IPS-20b (cell line): ENCODE measurements around the gene LRCOL1.

Experiments used
- H3K27ac ChIP-seq: one replicate; pipeline ENCODE4 v1.5.1; 2013; ENCODE audit warnings: low read length
- H3K27me3 ChIP-seq: 2 replicates; pipeline ENCODE4 v1.6.1; 2013; ENCODE audit warnings: mild to moderate bottlenecking, low read length, inconsistent platforms; ENCODE audit not compliant: insufficient read depth
- H3K36me3 ChIP-seq: 2 replicates; pipeline ENCODE4 v1.6.1; 2013; ENCODE audit warnings: low read depth, mild to moderate bottlenecking, inconsistent platforms, low read length, moderate library complexity; ENCODE audit not compliant: insufficient read depth
- H3K4me1 ChIP-seq: 2 replicates; pipeline ENCODE4 v1.6.1; 2013; ENCODE audit warnings: mild to moderate bottlenecking, control low read depth, inconsistent platforms, low read length, moderate library complexity; ENCODE audit not compliant: insufficient read depth
- H3K4me3 ChIP-seq: 2 replicates; pipeline ENCODE4 v1.5.1; 2013; ENCODE audit warnings: mild to moderate bottlenecking, low read length, inconsistent platforms
- H3K9ac ChIP-seq: 2 replicates; pipeline ENCODE4 v1.6.1; 2013; ENCODE audit warnings: low read depth, mild to moderate bottlenecking, inconsistent platforms, low read length, moderate library complexity
- H3K9me3 ChIP-seq: 2 replicates; pipeline ENCODE4 v1.6.1; 2013; ENCODE audit warnings: mild to moderate bottlenecking, low read depth, low read length, inconsistent platforms; ENCODE audit not compliant: insufficient read depth

LRCOL1 gene

GRCh38 chr12:132592282-132592970, 18.0 kb downstream of the LRCOL1 start:
- Histone ChIP-seq H3K27me3 (peaks cover 95% of the 10 kb centered on the region), H3K27ac (no peak overlapping the region), H3K4me3 (no peak overlapping the region), H3K9ac (no peak overlapping the region), H3K9me3 (no peaks in the 10 kb centered on the region), H3K4me1 (no peaks in the 10 kb centered on the region), H3K36me3 (no peaks in the 10 kb centered on the region)

- no peak overlapping the region for H3K9ac ChIP-seq
- no peak overlapping the region for H3K27ac ChIP-seq
- no peak overlapping the region for H3K4me3 ChIP-seq
- H3K4me1 ChIP-seq = no peaks in the 10 kb centered on the region
- H3K9me3 ChIP-seq = no peaks in the 10 kb centered on the region
- H3K27me3 ChIP-seq = peaks cover 95% of the 10 kb centered on the region
- no peaks in the 10 kb centered on the region for H3K36me3 ChIP-seq
Observed at GRCh38 chr12:132591107-132591935, 19.1 kb downstream of the LRCOL1 start.

- H3K9me3 ChIP-seq = no peaks in the 10 kb centered on the region
- H3K9ac ChIP-seq = no peak overlapping the region; the same call in 1 of the 2 replicates
- no peak overlapping the region for H3K4me3 ChIP-seq
- H3K27me3 ChIP-seq = peaks cover 97% of the 10 kb centered on the region
- H3K36me3 ChIP-seq = no peaks in the 10 kb centered on the region
- no peak overlapping the region for H3K27ac ChIP-seq
- H3K4me1 ChIP-seq = peaks cover 1% of the 10 kb centered on the region; the same call in 1 of the 2 replicates
Observed at GRCh38 chr12:132588821-132589669, 21.3 kb downstream of the LRCOL1 start.

GRCh38 chr12:132588319-132588718, 22.1 kb downstream of the LRCOL1 start:
- peaks cover 4% of the 10 kb centered on the region; the same call in 1 of the 2 replicates for H3K4me1 ChIP-seq

GRCh38 chr12:132587781-132588180, 22.6 kb downstream of the LRCOL1 start:
- Histone ChIP-seq H3K4me3 (no peak overlapping the region), H3K27ac (no peak overlapping the region), H3K9ac (no peak overlapping the region), H3K36me3 (no peaks in the 10 kb centered on the region), H3K27me3 (peaks cover 94% of the 10 kb centered on the region), H3K9me3 (no peaks in the 10 kb centered on the region), H3K4me1 (peaks cover 4% of the 10 kb centered on the region; the same call in 1 of the 2 replicates)

More at GRCh38 chr12:132588319-132588718, 22.1 kb downstream of the LRCOL1 start:
- H3K27me3 ChIP-seq = peaks cover 95% of the 10 kb centered on the region
- no peaks in the 10 kb centered on the region for H3K36me3 ChIP-seq
- no peak overlapping the region for H3K27ac ChIP-seq
- no peak overlapping the region for H3K4me3 ChIP-seq
- H3K9me3 ChIP-seq = no peaks in the 10 kb centered on the region
- H3K9ac ChIP-seq = no peak overlapping the region; the same call in 1 of the 2 replicates

- H3K9me3 ChIP-seq = no peaks in the 10 kb centered on the region
- H3K4me1 ChIP-seq = peaks cover 4% of the 10 kb centered on the region; the same call in 1 of the 2 replicates
- peaks cover 95% of the 10 kb centered on the region for H3K27me3 ChIP-seq
- H3K27ac ChIP-seq = no peak overlapping the region
- no peak overlapping the region for H3K4me3 ChIP-seq
- H3K9ac ChIP-seq = no peak overlapping the region
- H3K36me3 ChIP-seq = no peaks in the 10 kb centered on the region
Observed at GRCh38 chr12:132586929-132587328, 23.5 kb downstream of the LRCOL1 start.

- Histone ChIP-seq H3K4me3 (no peak overlapping the region), H3K4me1 (peaks cover 4% of the 10 kb centered on the region; the same call in 1 of the 2 replicates), H3K27me3 (peaks cover 97% of the 10 kb centered on the region), H3K36me3 (no peaks in the 10 kb centered on the region), H3K9ac (no peak overlapping the region), H3K9me3 (no peaks in the 10 kb centered on the region), H3K27ac (no peak overlapping the region)
Observed at GRCh38 chr12:132585177-132585576, 25.2 kb downstream of the LRCOL1 start.

GRCh38 chr12:132584429-132584828, 26.0 kb downstream of the LRCOL1 start:
- Histone ChIP-seq H3K27me3 (peaks cover 93% of the 10 kb centered on the region), H3K27ac (no peak overlapping the region), H3K9me3 (no peaks in the 10 kb centered on the region), H3K9ac (no peak overlapping the region), H3K4me1 (peaks cover 4% of the 10 kb centered on the region; the same call in 1 of the 2 replicates), H3K36me3 (no peaks in the 10 kb centered on the region), H3K4me3 (no peak overlapping the region)

- no peak overlapping the region for H3K27ac ChIP-seq
- H3K9ac ChIP-seq = no peak overlapping the region
- H3K36me3 ChIP-seq = no peaks in the 10 kb centered on the region
- H3K4me3 ChIP-seq = peak overlapping the region; percentile 59
- H3K4me1 ChIP-seq = peaks cover 4% of the 10 kb centered on the region; the same call in 1 of the 2 replicates
- peaks cover 90% of the 10 kb centered on the region for H3K27me3 ChIP-seq
- no peaks in the 10 kb centered on the region for H3K9me3 ChIP-seq
Observed at GRCh38 chr12:132583736-132584135, 26.6 kb downstream of the LRCOL1 start.

- peak overlapping the region; percentile 59; the same call in 1 of the 2 replicates for H3K4me3 ChIP-seq
- no peak overlapping the region for H3K9ac ChIP-seq
- no peaks in the 10 kb centered on the region for H3K9me3 ChIP-seq
- peaks cover 4% of the 10 kb centered on the region; the same call in 1 of the 2 replicates for H3K4me1 ChIP-seq
- no peak overlapping the region for H3K27ac ChIP-seq
- peaks cover 87% of the 10 kb centered on the region for H3K27me3 ChIP-seq
- H3K36me3 ChIP-seq = no peaks in the 10 kb centered on the region
Observed at GRCh38 chr12:132583411-132583710, 27.0 kb downstream of the LRCOL1 start.
